Raji (cell line): ENCODE data around the gene PRELID2.

Experiments
- POLR2A ChIP-seq: IDR thresholded peaks from 2 replicates; pipeline ENCODE4 v1.6.1; 2011; ENCODE audit warnings: low read depth, low read length, control low read depth; ENCODE audit not compliant: insufficient read depth

The PRELID2 gene

GRCh38 chr5:145737578-145737977, 97.6 kb downstream of the PRELID2 start:
- no peak for TF ChIP-seq POLR2A

GRCh38 chr5:145723516-145723915, 111.6 kb downstream of the PRELID2 start:
- TF ChIP-seq POLR2A: no peak

GRCh38 chr5:145718956-145719355, 116.2 kb downstream of the PRELID2 start:
- TF ChIP-seq POLR2A: no peak

- TF ChIP-seq POLR2A: no peak
Measured at GRCh38 chr5:145715412-145715811, 119.7 kb downstream of the PRELID2 start.

GRCh38 chr5:145712245-145712644, 122.9 kb downstream of the PRELID2 start:
- TF ChIP-seq POLR2A: no peak

GRCh38 chr5:145711417-145711816, 123.7 kb downstream of the PRELID2 start:
- no peak for TF ChIP-seq POLR2A
